Calu3 (cell line): ENCODE measurements around the gene KIF1C. TPM values are rescaled to one million over a fixed set of nuclear protein-coding genes. Genes with fewer than 3 reads are reported as not detected.
A peak's percentile ranks its signal among the peaks of the same experiment; 100 is the strongest.

Source experiments
- Bru-seq: library from RNA; stranded (reverse); fragments of 400-500 nt; gene quantifications from one replicate; lab custom pipeline; 2021; lab: Mats Ljungman, UMichigan
- BruChase-seq, 2 experiments: library from RNA; stranded (reverse); fragments of 400-500 nt; gene quantifications; one replicate each; lab custom pipeline; 2021; lab: Mats Ljungman, UMichigan
- BruUV-seq: library from RNA; stranded (reverse); fragments of 400-500 nt; replicated peaks from 2 replicates; lab custom pipeline; 2021; lab: Mats Ljungman, UMichigan
- CTCF ChIA-PET: fragments of 300-600 bp; sonication (Branson Sonifier 250); formaldehyde crosslinking; loops from one replicate; lab custom pipeline; 2022; ENCODE audit warnings: antibody characterized with exemption; lab: Charles Lee
- DNase-seq: peaks from one replicate; pipeline ENCODE4 v3.0.0; 2022
- H3K27ac Mint-ChIP-seq: one replicate; pipeline ENCODE4 v1.8.0; 2022; ENCODE audit warnings: mixed read lengths; ENCODE audit not compliant: unreplicated experiment
- H3K27me3 Mint-ChIP-seq: one replicate; pipeline ENCODE4 v1.8.0; 2022; ENCODE audit warnings: mixed read lengths; ENCODE audit not compliant: unreplicated experiment
- H3K36me3 Mint-ChIP-seq: one replicate; pipeline ENCODE4 v1.8.0; 2022; ENCODE audit warnings: mild to moderate bottlenecking, moderate library complexity, mixed read lengths; ENCODE audit not compliant: insufficient read depth, unreplicated experiment
- H3K4me1 Mint-ChIP-seq: one replicate; pipeline ENCODE4 v1.8.0; 2022; ENCODE audit warnings: mild to moderate bottlenecking, low read depth, mixed read lengths; ENCODE audit not compliant: unreplicated experiment
- H3K4me3 Mint-ChIP-seq: one replicate; pipeline ENCODE4 v1.8.0; 2022; ENCODE audit warnings: mild to moderate bottlenecking, low read depth, moderate library complexity, mixed read lengths; ENCODE audit not compliant: unreplicated experiment
- H3K9me3 Mint-ChIP-seq: one replicate; pipeline ENCODE4 v1.8.0; 2022; ENCODE audit warnings: low read depth, mixed read lengths; ENCODE audit not compliant: unreplicated experiment
- intact Hi-C: fragments of 100-400 bp; cut with micrococcal nuclease; formaldehyde crosslinking; loops from one replicate; pipeline ENCODE4 v1.10.0; 2022; ENCODE audit not compliant: unreplicated experiment
- long read RNA-seq: library from polyadenylated mRNA; stranded (forward); transcript quantifications from one replicate; pipeline ENCODE4 v2.0.0, GENCODE V29; 2022
- total RNA-seq: library from RNA; stranded (reverse); gene quantifications from 2 replicates; pipeline ENCODE4 v1.2.3, GENCODE V29; 2022
- TF ChIP-seq, protein P1 (sequence below): fragments of 200-600 bp; IDR thresholded peaks from one replicate; pipeline ENCODE4 v1.8.0; 2022; ENCODE audit warnings: antibody characterized with exemption; ENCODE audit not compliant: unreplicated experiment

Gene KIF1C
- 65.9 and 69.4 TPM in 2 replicates for total RNA-seq
- Bru-seq, nascent RNA: percentile 53 among the genes with signal in this experiment
- percentile 79 among the genes with signal in this experiment for BruChase-seq, experiment 1, labeled RNA remaining after a 6-hour chase
- BruChase-seq, experiment 2, labeled RNA remaining after a 2-hour chase: percentile 72 among the genes with signal in this experiment
- long read RNA-seq, full-length matches to known transcripts: 3 of 18 reads
- long read RNA-seq, partial matches to known transcripts: 7 of 18 reads
- long read RNA-seq, other reads (novel, unspliced or antisense): 8 of 18 reads

DNA sequence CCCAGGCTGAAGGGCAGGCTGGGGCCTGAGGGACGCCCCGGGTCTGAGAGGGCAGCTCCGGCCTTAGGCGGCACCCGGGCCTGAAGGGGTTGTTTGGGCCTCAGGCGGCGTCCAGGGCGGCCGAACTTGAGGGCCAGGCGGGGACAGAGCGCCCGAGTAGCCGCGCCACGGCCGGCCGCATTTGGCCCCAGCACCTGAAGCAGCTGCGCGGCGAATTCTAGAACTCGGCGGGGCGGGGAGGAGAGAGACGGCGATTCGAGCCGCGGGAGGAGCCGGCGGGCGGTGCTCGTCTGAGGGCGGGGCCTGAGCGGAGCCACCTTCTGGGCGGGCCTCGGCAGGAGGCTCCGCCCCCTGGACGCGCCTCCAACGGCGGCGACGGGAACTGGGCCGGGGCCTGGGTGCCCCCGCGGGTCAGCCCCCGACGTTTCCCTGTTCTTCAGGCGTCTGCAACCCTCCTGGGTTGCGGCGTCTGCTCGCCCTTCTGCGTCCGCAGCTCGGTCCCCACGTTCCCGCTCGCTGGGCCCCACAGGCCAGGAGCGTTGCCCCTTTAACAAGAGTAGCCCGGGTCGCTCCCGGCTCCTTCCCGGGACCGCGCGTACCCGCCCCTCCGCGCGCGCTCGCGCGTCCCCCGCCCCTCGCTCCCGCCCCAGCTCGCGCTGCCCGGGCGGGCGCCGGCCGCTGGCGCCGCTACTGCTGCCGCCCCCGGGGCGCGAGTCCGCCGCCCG is at the start of gene KIF1C, which contains the start of gene INCA1:
Gene KIF1C, plus strand, starts transcription at position 649 of the 725 bp plus-strand sequence. CDS start 2,297 bp downstream, outside the sequence.
Gene INCA1, minus strand, starts transcription at position 221 of the 725 bp plus-strand sequence. CDS start 3,085 bp downstream, outside the sequence.
- Mint-ChIP-seq H3K4me3 (peak within 1 kb of the TSS; percentile 87), H3K36me3 (peaks cover 33% of the 10 kb centered on the region), H3K27ac (peak within 1 kb of the TSS; percentile 68), H3K27me3 (no peaks in the 10 kb centered on the region), H3K4me1 (peaks cover 17% of the 10 kb centered on the region), H3K9me3 (no peaks in the 10 kb centered on the region)
- intact Hi-C loops: no loop called here
- CTCF ChIA-PET: no interaction called here
- DNase-seq: peak; percentile 87
- BruUV-seq: no TSS peak
- TF ChIP-seq, protein P1, sequence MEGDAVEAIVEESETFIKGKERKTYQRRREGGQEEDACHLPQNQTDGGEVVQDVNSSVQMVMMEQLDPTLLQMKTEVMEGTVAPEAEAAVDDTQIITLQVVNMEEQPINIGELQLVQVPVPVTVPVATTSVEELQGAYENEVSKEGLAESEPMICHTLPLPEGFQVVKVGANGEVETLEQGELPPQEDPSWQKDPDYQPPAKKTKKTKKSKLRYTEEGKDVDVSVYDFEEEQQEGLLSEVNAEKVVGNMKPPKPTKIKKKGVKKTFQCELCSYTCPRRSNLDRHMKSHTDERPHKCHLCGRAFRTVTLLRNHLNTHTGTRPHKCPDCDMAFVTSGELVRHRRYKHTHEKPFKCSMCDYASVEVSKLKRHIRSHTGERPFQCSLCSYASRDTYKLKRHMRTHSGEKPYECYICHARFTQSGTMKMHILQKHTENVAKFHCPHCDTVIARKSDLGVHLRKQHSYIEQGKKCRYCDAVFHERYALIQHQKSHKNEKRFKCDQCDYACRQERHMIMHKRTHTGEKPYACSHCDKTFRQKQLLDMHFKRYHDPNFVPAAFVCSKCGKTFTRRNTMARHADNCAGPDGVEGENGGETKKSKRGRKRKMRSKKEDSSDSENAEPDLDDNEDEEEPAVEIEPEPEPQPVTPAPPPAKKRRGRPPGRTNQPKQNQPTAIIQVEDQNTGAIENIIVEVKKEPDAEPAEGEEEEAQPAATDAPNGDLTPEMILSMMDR: no peak

DNA sequence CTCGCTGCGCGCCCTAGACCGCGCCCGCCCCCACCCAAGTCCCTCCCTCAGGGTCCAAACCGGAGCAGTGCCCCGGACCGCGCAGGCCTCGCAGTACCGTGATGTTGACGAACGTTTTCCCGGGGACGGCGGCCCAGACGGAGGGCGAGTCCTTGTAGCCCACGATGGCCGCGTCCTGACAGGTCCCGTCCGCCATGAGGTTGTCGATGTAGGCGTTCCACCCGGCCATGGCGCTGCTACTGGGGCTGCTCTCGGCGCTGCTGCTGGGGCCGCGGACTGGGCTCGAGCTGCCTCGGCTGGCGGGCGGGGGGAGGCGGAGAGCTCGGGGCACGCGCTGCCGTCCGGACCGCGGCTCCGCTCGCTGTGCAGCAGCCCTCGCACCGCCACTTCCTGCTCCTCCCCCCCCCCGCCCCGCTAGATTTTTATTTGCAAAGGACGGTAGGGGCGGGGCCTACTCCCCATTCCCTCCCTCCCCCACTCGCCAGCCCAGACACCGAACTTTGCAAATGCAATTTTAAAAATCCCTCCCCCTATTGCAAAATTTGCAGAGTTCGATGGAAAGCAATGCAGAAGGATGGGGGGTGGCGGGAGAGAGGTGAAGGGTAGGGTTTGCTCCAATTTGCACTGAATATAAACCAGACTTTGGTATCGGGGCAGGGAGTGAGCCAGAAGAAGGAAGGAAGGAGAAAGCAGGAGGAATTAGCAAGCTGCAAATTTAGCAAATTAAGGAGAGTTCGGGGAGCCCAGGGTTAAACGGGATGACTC is 49.4 kb upstream of the KIF1C start, which contains the start of gene PFN1:
Gene PFN1, minus strand, starts transcription at position 365 of the 765 bp plus-strand sequence. Its CDS starts 136 bp downstream, at position 229.
- Mint-ChIP-seq H3K9me3 (no peaks in the 10 kb centered on the region), H3K36me3 (peaks cover 59% of the 10 kb centered on the region), H3K27me3 (no peaks in the 10 kb centered on the region), H3K27ac (peak within 1 kb of the TSS; percentile 98), H3K4me3 (peak within 1 kb of the TSS; percentile 89), H3K4me1 (peaks cover 28% of the 10 kb centered on the region)
- BruUV-seq: no TSS peak
- CTCF ChIA-PET: no interaction called here
- peak; percentile 83 for DNase-seq
- TF ChIP-seq, protein P1: no peak
- intact Hi-C loops: no loop called here

DNA sequence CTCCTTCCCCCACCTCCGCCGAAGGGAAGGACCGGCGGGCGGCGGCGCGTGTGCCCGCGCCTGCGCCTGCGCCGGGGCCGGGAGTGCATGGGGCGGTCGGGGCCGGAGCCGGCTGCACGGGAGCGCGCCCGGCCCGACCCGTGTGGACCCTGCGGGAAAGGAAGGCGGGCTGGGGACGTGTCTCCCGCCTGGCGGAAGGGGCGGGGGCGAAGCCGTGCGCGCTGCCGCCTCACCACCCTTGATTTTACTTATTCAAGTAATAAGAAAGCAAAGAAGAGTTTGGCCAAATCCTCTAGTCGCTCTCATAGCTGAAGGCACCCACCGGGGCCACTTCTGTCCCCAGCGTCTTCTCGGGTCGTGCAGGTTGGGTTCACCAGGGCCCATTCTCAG is 48.8 kb upstream of the KIF1C start:
- CTCF ChIA-PET: no interaction called here
- TF ChIP-seq, protein P1: no peak
- Mint-ChIP-seq H3K27me3 (no peaks in the 10 kb centered on the region), H3K9me3 (no peaks in the 10 kb centered on the region), H3K4me1 (peaks cover 28% of the 10 kb centered on the region), H3K4me3 (peak overlapping the region; percentile 89), H3K36me3 (peaks cover 55% of the 10 kb centered on the region), H3K27ac (peak overlapping the region; percentile 69)
- BruUV-seq: no TSS peak
- DNase-seq: peak; percentile 85
- intact Hi-C loops: no loop called here
